Thyroid gland (tissue), 4 donors: ENCODE data around the gene SVBP. TPM values are rescaled to one million over a fixed set of nuclear protein-coding genes. Genes with fewer than 3 reads are reported as not detected.

Experiments used
- DNase-seq, 2 donors: peaks; one replicate each; pipeline ENCODE4 v3.0.0-alpha.2; 2019
- H3K27ac ChIP-seq, 3 donors: fragments of 200-600 bp; sonication (generic); 1 replicate in 2 of 3; 2 replicates in 1 of 3; pipeline ENCODE4 v1.5.1; 2016 to 2019; ENCODE audit warnings: mild to moderate bottlenecking in 1 of 3, moderate library complexity in 1 of 3
- H3K27me3 ChIP-seq: fragments of 200-600 bp; sonication (generic); one replicate; pipeline ENCODE4 v1.5.1; 2019
- H3K36me3 ChIP-seq, 2 donors: fragments of 200-600 bp; sonication (generic); one replicate each; pipeline ENCODE4 v1.5.1; 2016 to 2019
- H3K4me1 ChIP-seq, 2 donors: fragments of 200-600 bp; sonication (generic); one replicate each; pipeline ENCODE4 v1.5.1; 2017 to 2019
- H3K4me3 ChIP-seq, 3 donors: fragments of 200-600 bp; sonication (generic); replicated peaks in 1 of 3; 1 replicate in 2 of 3; 2 replicates in 1 of 3; pipeline ENCODE4 v1.5.1; 2016; ENCODE audit warnings: mild to moderate bottlenecking in 1 of 3
- H3K9me3 ChIP-seq: fragments of 200-600 bp; sonication (generic); one replicate; pipeline ENCODE4 v1.5.1; 2017
- POLR2A ChIP-seq, 2 donors: fragments of 450-650 bp; IDR thresholded peaks; one replicate each; pipeline ENCODE4 v1.6.1; 2017; ENCODE audit warnings: antibody characterized with exemption in 2 of 2, mild to moderate bottlenecking in 2 of 2, moderate library complexity in 1 of 2
- WGBS, 2 donors: methylation state at CpG; one replicate each; pipeline ENCODE4 v1.1.5; 2017; 5-methylcytosine and 5-hydroxymethylcytosine counted together
- intact Hi-C: fragments of 100-400 bp; cut with DNase I; formaldehyde crosslinking; loops from one replicate; pipeline ENCODE4 v1.15.1; 2023
- total RNA-seq, 4 donors: library from RNA; depleted of rRNA; stranded (reverse); fragments of >200 nt; gene quantifications; one replicate each; pipeline ENCODE4 v1.2.3, GENCODE V29; 2016
- TF ChIP-seq, protein P1 (sequence below), 6 experiments: fragments of 200-600 bp in 3 of 6; fragments of 450-650 bp in 3 of 6; sonication (generic) in 3 of 6; IDR thresholded peaks; one replicate each; pipeline ENCODE4 v1.5.1; 2016 to 2019; ENCODE audit warnings: antibody characterized with exemption in 6 of 6, mild to moderate bottlenecking in 2 of 6, inconsistent platforms in 1 of 6, moderate library complexity in 1 of 6

The SVBP gene
- total RNA-seq, 4 donors from 2014 or later = 20.4 to 29.0 (median 21.6) TPM

DNA sequence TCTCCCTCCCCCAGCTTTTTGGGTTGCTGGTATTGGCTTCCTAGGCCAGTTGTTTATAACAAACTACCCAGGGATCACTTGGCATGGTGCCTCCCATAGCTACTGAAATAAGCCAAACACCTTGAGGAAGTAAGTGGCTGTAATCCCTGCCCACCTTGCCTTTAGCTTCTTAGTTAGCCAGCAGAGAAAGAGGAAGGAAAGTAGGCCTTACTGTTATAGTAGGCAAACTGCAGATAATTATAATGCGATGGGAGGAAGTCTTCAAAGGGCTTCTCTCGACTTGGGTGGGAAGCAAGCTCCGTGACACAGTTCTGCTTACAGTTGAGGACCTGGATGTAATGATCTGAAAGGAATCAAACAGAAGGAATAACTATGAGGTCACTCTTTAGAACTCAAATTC, 58.6 kb downstream of the SVBP start:
- Histone ChIP-seq H3K4me3 (no peak overlapping the region), H3K4me1 (no peaks in the 10 kb centered on the region), H3K27ac (no peak overlapping the region), H3K27me3 (no peaks in the 10 kb centered on the region), H3K9me3 (no peaks in the 10 kb centered on the region), H3K36me3 (peaks cover 36 to 38% of the 10 kb centered on the region in 2 donors)
- no peak for DNase-seq
- no peak for TF ChIP-seq POLR2A (IDR thresholded peaks at IDR 0.05)
- TF ChIP-seq, protein P1, sequence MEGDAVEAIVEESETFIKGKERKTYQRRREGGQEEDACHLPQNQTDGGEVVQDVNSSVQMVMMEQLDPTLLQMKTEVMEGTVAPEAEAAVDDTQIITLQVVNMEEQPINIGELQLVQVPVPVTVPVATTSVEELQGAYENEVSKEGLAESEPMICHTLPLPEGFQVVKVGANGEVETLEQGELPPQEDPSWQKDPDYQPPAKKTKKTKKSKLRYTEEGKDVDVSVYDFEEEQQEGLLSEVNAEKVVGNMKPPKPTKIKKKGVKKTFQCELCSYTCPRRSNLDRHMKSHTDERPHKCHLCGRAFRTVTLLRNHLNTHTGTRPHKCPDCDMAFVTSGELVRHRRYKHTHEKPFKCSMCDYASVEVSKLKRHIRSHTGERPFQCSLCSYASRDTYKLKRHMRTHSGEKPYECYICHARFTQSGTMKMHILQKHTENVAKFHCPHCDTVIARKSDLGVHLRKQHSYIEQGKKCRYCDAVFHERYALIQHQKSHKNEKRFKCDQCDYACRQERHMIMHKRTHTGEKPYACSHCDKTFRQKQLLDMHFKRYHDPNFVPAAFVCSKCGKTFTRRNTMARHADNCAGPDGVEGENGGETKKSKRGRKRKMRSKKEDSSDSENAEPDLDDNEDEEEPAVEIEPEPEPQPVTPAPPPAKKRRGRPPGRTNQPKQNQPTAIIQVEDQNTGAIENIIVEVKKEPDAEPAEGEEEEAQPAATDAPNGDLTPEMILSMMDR (IDR thresholded peaks at IDR 0.05) = no peak
- WGBS, 2 donors = 83 to 89% methylated on average over 3 of the region's 3 CpGs
- intact Hi-C loops = loop anchor here (5.0 kb wide), 1 partner anchor 181 kb away; no protein-coding TSS in a partner anchor

DNA sequence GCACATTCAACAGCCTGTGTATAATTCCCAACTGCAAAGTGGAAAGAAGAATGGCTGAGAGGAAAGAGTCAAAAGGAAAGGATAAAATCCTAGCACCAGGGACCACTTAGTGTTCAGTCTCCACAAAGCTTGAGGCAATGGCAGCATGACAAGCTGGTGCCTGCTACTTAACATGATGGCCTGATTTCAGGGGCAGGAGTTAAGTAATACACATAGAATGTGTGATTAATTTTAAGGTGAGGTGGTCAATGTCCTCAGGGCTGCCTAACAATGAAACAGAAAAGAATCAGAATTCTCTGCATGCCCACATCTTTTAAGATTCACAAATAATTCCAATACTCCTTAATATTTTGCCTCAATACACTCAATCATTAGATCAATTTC, 59.3 kb downstream of the SVBP start:
- Histone ChIP-seq H3K9me3 (no peaks in the 10 kb centered on the region), H3K27ac (no peak overlapping the region), H3K4me3 (no peak overlapping the region), H3K36me3 (peaks cover 38 to 40% of the 10 kb centered on the region in 2 donors), H3K4me1 (no peaks in the 10 kb centered on the region), H3K27me3 (no peaks in the 10 kb centered on the region)
- TF ChIP-seq, protein P1 (IDR thresholded peaks at IDR 0.05) = no peak
- TF ChIP-seq POLR2A (IDR thresholded peaks at IDR 0.05) = no peak
- DNase-seq = no peak
- intact Hi-C loops = loop anchor here (5.0 kb wide), 1 partner anchor 181 kb away; no protein-coding TSS in a partner anchor

Other genes starting within 250 kb of the SVBP start
- 10 to 100 TPM; 26.4 to 45.9 (median 40.3) TPM for gene PPIH, start 159.0 kb downstream of the SVBP start, total RNA-seq
- 100 to 1,000 TPM; 368 to 678 (median 607) TPM for gene YBX1, start 135.0 kb downstream of the SVBP start, total RNA-seq
- not detected for gene CLDN19, start 77.2 kb downstream of the SVBP start, total RNA-seq
- gene P3H1, start 50.4 kb downstream of the SVBP start, total RNA-seq = 10 to 100 TPM; 16.6 to 28.0 (median 24.2) TPM
- gene C1orf50, start 50.1 kb downstream of the SVBP start, total RNA-seq = 1 to 10 TPM; 4.2 to 7.2 (median 4.7) TPM
- 1 to 10 TPM in 1 of 4 donors, under 1 TPM in 1, not detected in 2; 0.11 to 2.6 TPM for gene TMEM269, start 32.4 kb downstream of the SVBP start, total RNA-seq
- gene ERMAP, start 275 bp downstream of the SVBP start, total RNA-seq = 10 to 100 TPM; 23.7 to 36.5 (median 28.9) TPM
- 10 to 100 TPM; 17.9 to 25.8 (median 21.5) TPM for gene ZNF691, start 29.2 kb upstream of the SVBP start, total RNA-seq
- gene SLC2A1, start 141.5 kb upstream of the SVBP start, total RNA-seq = 100 to 1,000 TPM in 2 of 4 donors, 10 to 100 TPM in 2; 15.0 to 208 (median 91.4) TPM